ENCODE data around the gene ASIC1.

The ASIC1 gene

GRCh38 chr12:50041062-50041860, 16.1 kb upstream of the ASIC1 start:
- DNase-seq, result no peak

GRCh38 chr12:50041962-50042361, 15.4 kb upstream of the ASIC1 start:
- DNase-seq, result no peak

- no peak for DNase-seq
Observed at GRCh38 chr12:50042693-50043092, 14.7 kb upstream of the ASIC1 start.

GRCh38 chr12:50043308-50043707, 14.1 kb upstream of the ASIC1 start:
- DNase-seq, result no peak

GRCh38 chr12:50043854-50044253, 13.5 kb upstream of the ASIC1 start:
- no peak for DNase-seq

GRCh38 chr12:50047693-50048250, 9.6 kb upstream of the ASIC1 start:
- DNase-seq, result no peak

GRCh38 chr12:50049254-50050118, 7.9 kb upstream of the ASIC1 start:
- no peak for DNase-seq

GRCh38 chr12:50050119-50050385, 7.3 kb upstream of the ASIC1 start:
- DNase-seq, result no peak

- DNase-seq, result no peak
Observed at GRCh38 chr12:50050410-50051098, 6.8 kb upstream of the ASIC1 start.

GRCh38 chr12:50051101-50051806, 6.1 kb upstream of the ASIC1 start:
- DNase-seq, result no peak

- no peak for DNase-seq
Observed at GRCh38 chr12:50052544-50052943, 4.9 kb upstream of the ASIC1 start.

GRCh38 chr12:50052964-50053363, 4.4 kb upstream of the ASIC1 start:
- no peak for DNase-seq

GRCh38 chr12:50053583-50053982, 3.8 kb upstream of the ASIC1 start:
- DNase-seq, result no peak

GRCh38 chr12:50055831-50056638, 1.4 kb upstream of the ASIC1 start:
- DNase-seq, result peak; percentile 56 to 63

- no peak for DNase-seq
Observed at GRCh38 chr12:50056639-50056976, 788 bp upstream of the ASIC1 start.

GRCh38 chr12:50057896-50058670, 687 bp downstream of the ASIC1 start:
- DNase-seq, result no peak

GRCh38 chr12:50058743-50059312, 1.4 kb downstream of the ASIC1 start:
- no peak for DNase-seq

GRCh38 chr12:50059440-50060119, 2.2 kb downstream of the ASIC1 start:
- peak in 1 of 2 donors; percentile 46 for DNase-seq

GRCh38 chr12:50060120-50060468, 2.7 kb downstream of the ASIC1 start:
- DNase-seq, result no peak

- no peak for DNase-seq
Observed at GRCh38 chr12:50061171-50061570, 3.8 kb downstream of the ASIC1 start.

All from stimulated activated CD4-positive, alpha-beta T cell treated with anti-CD3 and anti-CD28 coated beads, Interleukin-2, amount 100 ng/mL, for 48 hours (primary cell).